OCI-LY7 (cell line): ENCODE measurements around the gene LRRC36. TPM values are rescaled to one million over a fixed set of nuclear protein-coding genes. Genes with fewer than 3 reads are reported as not detected.

ENCODE experiments used
- BruUV-seq: library from RNA; stranded (reverse); fragments of 400-500 nt; replicated peaks from 2 replicates; lab custom pipeline; 2021; lab: Mats Ljungman, UMichigan
- CTCF ChIA-PET: fragments of 300-600 bp; sonication (Branson Sonifier 250); formaldehyde crosslinking; loops from one replicate; lab custom pipeline; 2022; ENCODE audit warnings: antibody characterized with exemption; ENCODE audit not compliant: unreplicated experiment; lab: Charles Lee
- POLR2A ChIA-PET: fragments of 300-600 bp; sonication (Branson Sonifier 250); formaldehyde crosslinking; loops from one replicate; lab custom pipeline; 2022; ENCODE audit warnings: antibody characterized with exemption; lab: Charles Lee
- DNase-seq: peaks from one replicate; pipeline ENCODE4 v3.0.0-alpha.2; 2015; ENCODE audit warnings: low spot score
- H2AFZ ChIP-seq: fragments of 200-600 bp; sonication (generic), shearing (Covaris generic); 2 replicates; pipeline ENCODE4 v1.6.1; 2014; ENCODE audit warnings: mild to moderate bottlenecking, antibody characterized with exemption, low read length, moderate library complexity
- H3K27ac ChIP-seq: fragments of 200-600 bp; sonication (generic); 2 replicates; pipeline ENCODE4 v1.5.1; 2014; ENCODE audit warnings: mixed run types, low read depth, mild to moderate bottlenecking, moderate library complexity, low read length, inconsistent platforms; ENCODE audit not compliant: poor library complexity, severe bottlenecking
- H3K36me3 ChIP-seq: fragments of 200-600 bp; sonication (generic); 2 replicates; pipeline ENCODE4 v1.6.1; 2014; ENCODE audit warnings: mild to moderate bottlenecking, antibody characterized with exemption, low read length, moderate library complexity, mixed read lengths; ENCODE audit not compliant: insufficient read depth
- H3K4me1 ChIP-seq: fragments of 200-600 bp; sonication (generic); 2 replicates; pipeline ENCODE4 v1.5.1; 2014; ENCODE audit warnings: mild to moderate bottlenecking, low read length; ENCODE audit not compliant: insufficient read depth, poor library complexity, severe bottlenecking
- H3K4me2 ChIP-seq: fragments of 200-600 bp; sonication (generic); 2 replicates; pipeline ENCODE4 v1.6.1; 2014; ENCODE audit warnings: mild to moderate bottlenecking, low read length
- H3K4me3 ChIP-seq: fragments of 200-600 bp; sonication (generic); 2 replicates; pipeline ENCODE4 v1.5.1; 2014; ENCODE audit warnings: mild to moderate bottlenecking, low read depth, low read length; ENCODE audit not compliant: poor library complexity, severe bottlenecking
- H3K79me2 ChIP-seq: fragments of 200-600 bp; sonication (generic); 2 replicates; pipeline ENCODE4 v1.6.1; 2016; ENCODE audit warnings: low read depth, mild to moderate bottlenecking, low read length, moderate library complexity, mixed read lengths; ENCODE audit not compliant: insufficient read depth
- H3K9me2 ChIP-seq: fragments of 200-600 bp; sonication (generic); 2 replicates; pipeline ENCODE4 v1.6.1; 2016; ENCODE audit warnings: mild to moderate bottlenecking, low read length, mixed read lengths; ENCODE audit not compliant: insufficient read depth
- H3K9me3 ChIP-seq: fragments of 200-600 bp; sonication (generic); 2 replicates; pipeline ENCODE4 v1.6.1; 2014; ENCODE audit warnings: mild to moderate bottlenecking, mixed run types, low read length, mixed read lengths
- H4K20me1 ChIP-seq: fragments of 200-600 bp; sonication (generic); 2 replicates; pipeline ENCODE4 v1.6.1; 2014; ENCODE audit warnings: mild to moderate bottlenecking, antibody characterized with exemption, low read length, moderate library complexity, mixed read lengths; ENCODE audit not compliant: insufficient read depth
- CTCF ChIP-seq: fragments of 200-600 bp; sonication (generic); conservative IDR thresholded peaks from 2 replicates; pipeline ENCODE4 v1.5.1; 2014; ENCODE audit warnings: mild to moderate bottlenecking, antibody characterized with exemption, low read length, moderate library complexity, mixed read lengths
- EZH2phosphoT487 ChIP-seq: fragments of 200-600 bp; sonication (generic); IDR thresholded peaks from 2 replicates; pipeline ENCODE4 v1.6.1; 2018; ENCODE audit warnings: low read depth, borderline replicate concordance, mild to moderate bottlenecking, mixed run types, antibody characterized with exemption, low read length, moderate library complexity, mixed read lengths
- intact Hi-C: fragments of 100-400 bp; cut with micrococcal nuclease; formaldehyde crosslinking; loops from one replicate; pipeline ENCODE4 v1.10.0; 2022; ENCODE audit not compliant: unreplicated experiment
- total RNA-seq, 2 experiments: library from RNA; depleted of rRNA in 1 of 2; stranded (reverse); fragments of >200 nt in 1 of 2; shearing (Covaris generic) in 1 of 2; gene quantifications; 2 replicates each; pipeline ENCODE4 v1.2.3, GENCODE V29; 2014 to 2022

The LRRC36 gene
- total RNA-seq, 2 experiments from 2014 or later, result not detected

- no peaks in the 10 kb centered on the region for H3K79me2 ChIP-seq
- no peak for DNase-seq
- intact Hi-C loops, result no loop called here
- no peaks in the 10 kb centered on the region for H3K36me3 ChIP-seq
- no peak overlapping the region for H3K27ac ChIP-seq
- no peak overlapping the region for H3K4me3 ChIP-seq
- no peaks in the 10 kb centered on the region for H3K9me2 ChIP-seq
- H4K20me1 ChIP-seq, result no peaks in the 10 kb centered on the region
- TF ChIP-seq EZH2phosphoT487, result no peak
- TF ChIP-seq CTCF, result no peak
- no peak overlapping the region for H3K4me2 ChIP-seq
- no peaks in the 10 kb centered on the region for H3K4me1 ChIP-seq
- no peak overlapping the region for H2AFZ ChIP-seq
- ChIA-PET CTCF (no interaction called here), POLR2A (no interaction called here)
- no TSS peak for BruUV-seq
- no peaks in the 10 kb centered on the region for H3K9me3 ChIP-seq
Measured at GRCh38 chr16:67333315-67333714, 6.7 kb downstream of the LRRC36 start.

GRCh38 chr16:67336116-67336515 is 9.5 kb downstream of the LRRC36 start:
- Histone ChIP-seq H3K4me2 (no peak overlapping the region), H3K36me3 (no peaks in the 10 kb centered on the region), H3K79me2 (no peaks in the 10 kb centered on the region), H3K4me1 (no peaks in the 10 kb centered on the region), H3K4me3 (no peak overlapping the region), H3K27ac (no peak overlapping the region), H3K9me2 (no peaks in the 10 kb centered on the region), H4K20me1 (no peaks in the 10 kb centered on the region), H2AFZ (no peak overlapping the region), H3K9me3 (no peaks in the 10 kb centered on the region)
- ChIA-PET CTCF (no interaction called here), POLR2A (interaction anchor here (0.6 kb wide), 1 partner anchor 355 kb away, joined by 5 read pairs; no protein-coding TSS in a partner anchor)
- intact Hi-C loops, result no loop called here
- TF ChIP-seq CTCF, result no peak
- TF ChIP-seq EZH2phosphoT487, result no peak
- BruUV-seq, result no TSS peak
- DNase-seq, result no peak

- Histone ChIP-seq H3K4me1 (no peaks in the 10 kb centered on the region), H4K20me1 (no peaks in the 10 kb centered on the region), H3K79me2 (no peaks in the 10 kb centered on the region), H2AFZ (no peak overlapping the region), H3K4me3 (no peak overlapping the region), H3K36me3 (no peaks in the 10 kb centered on the region), H3K9me2 (no peaks in the 10 kb centered on the region), H3K9me3 (no peaks in the 10 kb centered on the region), H3K27ac (no peak overlapping the region), H3K4me2 (no peak overlapping the region)
- ChIA-PET CTCF (no interaction called here), POLR2A (interaction anchor here (0.6 to 0.7 kb wide), 2 partner anchors 356 to 456 kb away, joined by 4 to 5 read pairs; no protein-coding TSS in a partner anchor)
- intact Hi-C loops, result no loop called here
- DNase-seq, result no peak
- BruUV-seq, result no TSS peak
- no peak for TF ChIP-seq EZH2phosphoT487
- no peak for TF ChIP-seq CTCF
Measured at GRCh38 chr16:67336648-67337047, 10.0 kb downstream of the LRRC36 start.
